HEK293 (cell line): Measurements from ENCODE around the gene SLF1.

Source experiments
- AEBP2 ChIP-seq: fragments of 450-650 bp; formaldehyde crosslinking; IDR thresholded peaks from 2 replicates; pipeline ENCODE4 v1.5.1; 2016; ENCODE audit warnings: missing biosample characterization, missing genetic modification characterization, borderline replicate concordance
- CTCF ChIP-seq: fragments of 450-650 bp; formaldehyde crosslinking; IDR thresholded peaks from 2 replicates; pipeline ENCODE4 v1.5.1; 2016; ENCODE audit warnings: missing biosample characterization, missing genetic modification characterization
- KLF10 ChIP-seq: fragments of 450-650 bp; IDR thresholded peaks from 2 replicates; pipeline ENCODE4 v1.5.1; 2018; ENCODE audit warnings: missing biosample characterization, mild to moderate bottlenecking, missing genetic modification characterization
- OVOL3 ChIP-seq: fragments of 450-650 bp; formaldehyde crosslinking; IDR thresholded peaks from 2 replicates; pipeline ENCODE4 v1.5.1; 2016; ENCODE audit warnings: missing biosample characterization, missing genetic modification characterization
- PRDM4 ChIP-seq: fragments of 450-650 bp; formaldehyde crosslinking; IDR thresholded peaks from 2 replicates; pipeline ENCODE4 v1.5.1; 2017; ENCODE audit warnings: missing biosample characterization, missing genetic modification characterization
- SP3 ChIP-seq: fragments of 450-650 bp; formaldehyde crosslinking; IDR thresholded peaks from 2 replicates; pipeline ENCODE4 v1.5.1; 2016; ENCODE audit warnings: missing biosample characterization, missing genetic modification characterization
- SP7 ChIP-seq: fragments of 450-650 bp; formaldehyde crosslinking; IDR thresholded peaks from 2 replicates; pipeline ENCODE4 v1.5.1; 2016; ENCODE audit warnings: missing biosample characterization, missing genetic modification characterization
- ZBTB6 ChIP-seq: fragments of 450-650 bp; formaldehyde crosslinking; IDR thresholded peaks from 2 replicates; pipeline ENCODE4 v1.5.1; 2017; ENCODE audit warnings: missing biosample characterization, missing genetic modification characterization
- ZBTB7A ChIP-seq: fragments of 450-650 bp; formaldehyde crosslinking; IDR thresholded peaks from 2 replicates; pipeline ENCODE4 v1.5.1; 2016; ENCODE audit warnings: low read depth, missing biosample characterization, missing genetic modification characterization
- ZIC2 ChIP-seq: fragments of 450-650 bp; formaldehyde crosslinking; IDR thresholded peaks from 2 replicates; pipeline ENCODE4 v1.5.1; 2016; ENCODE audit warnings: missing biosample characterization, missing genetic modification characterization
- ZNF24 ChIP-seq: fragments of 450-650 bp; formaldehyde crosslinking; IDR thresholded peaks from 2 replicates; pipeline ENCODE4 v1.5.1; 2016; ENCODE audit warnings: missing biosample characterization, missing genetic modification characterization
- ZNF518A ChIP-seq: fragments of 450-650 bp; formaldehyde crosslinking; conservative IDR thresholded peaks from 2 replicates; pipeline ENCODE4 v1.5.1; 2016; ENCODE audit warnings: low read depth, missing biosample characterization, missing genetic modification characterization
- ZNF555 ChIP-seq: fragments of 450-650 bp; formaldehyde crosslinking; conservative IDR thresholded peaks from 2 replicates; pipeline ENCODE4 v1.5.1; 2017; ENCODE audit warnings: missing biosample characterization, mild to moderate bottlenecking, missing genetic modification characterization, inconsistent platforms
- ZNF561 ChIP-seq: fragments of 450-650 bp; IDR thresholded peaks from 2 replicates; pipeline ENCODE4 v1.5.1; 2018; ENCODE audit warnings: missing biosample characterization, missing genetic modification characterization, borderline replicate concordance
- ZNF677 ChIP-seq: fragments of 450-650 bp; IDR thresholded peaks from 2 replicates; pipeline ENCODE4 v1.5.0; 2018; ENCODE audit warnings: missing biosample characterization, mild to moderate bottlenecking, missing genetic modification characterization, moderate library complexity
- ZNF701 ChIP-seq: fragments of 450-650 bp; formaldehyde crosslinking; IDR thresholded peaks from 2 replicates; pipeline ENCODE4 v1.5.1; 2016; ENCODE audit warnings: missing biosample characterization, missing genetic modification characterization
- ZNF747 ChIP-seq: fragments of 450-650 bp; formaldehyde crosslinking; IDR thresholded peaks from 2 replicates; pipeline ENCODE4 v1.5.1; 2016; ENCODE audit warnings: missing biosample characterization, missing genetic modification characterization
- ZNF843 ChIP-seq: fragments of 450-650 bp; formaldehyde crosslinking; IDR thresholded peaks from 2 replicates; pipeline ENCODE4 v1.5.1; 2016; ENCODE audit warnings: missing biosample characterization, missing genetic modification characterization
- ZSCAN18 ChIP-seq: fragments of 450-650 bp; formaldehyde crosslinking; IDR thresholded peaks from 2 replicates; pipeline ENCODE4 v1.5.1; 2016; ENCODE audit warnings: missing biosample characterization, missing genetic modification characterization

The SLF1 gene

GRCh38 chr5:94618493-94619328 is at the start of gene SLF1, which contains the start of gene KIAA0825 (continued):
- TF ChIP-seq ZNF518A (tag by site-specific recombination) (peak; percentile 97), SP3 (tag by site-specific recombination) (peak; percentile 33), KLF10 (tag by site-specific recombination) (no peak), ZNF701 (tag by site-specific recombination) (no peak), ZNF555 (tag by site-specific recombination) (no peak), PRDM4 (peak; percentile 63; the same call in 1 of the 2 replicates), ZSCAN18 (no peak), CTCF (peak; percentile 50; the same call in 1 of the 2 replicates), ZBTB7A (tag by site-specific recombination) (0 out of 2 replicates have a peak, but pooled peaks have one; percentile 69), ZNF747 (no peak), SP7 (tag by site-specific recombination) (peak; percentile 57), ZNF24 (tag by site-specific recombination) (no peak; the same call in 1 of the 2 replicates), ZNF677 (tag by site-specific recombination) (no peak), ZNF843 (tag by site-specific recombination) (peak; percentile 61; the same call in 1 of the 2 replicates), ZBTB6 (tag by site-specific recombination) (peak; percentile 23; the same call in 1 of the 2 replicates), AEBP2 (no peak), ZIC2 (tag by site-specific recombination) (0 out of 2 replicates have a peak, but pooled peaks have one; percentile 38), OVOL3 (tag by site-specific recombination) (no peak), ZNF561 (tag by site-specific recombination) (peak; percentile 44; the same call in 1 of the 2 replicates)
